ENCODE results near the gene SLC35B1. TPM values are rescaled to one million over a fixed set of nuclear protein-coding genes. Genes with fewer than 3 reads are reported as not detected.

SLC35B1 gene
- total RNA-seq: 44.8 and 90.1 TPM in 2 replicates

GRCh38 chr17:49707608-49708514 is at the start of gene SLC35B1:
TSS of gene SLC35B1 (minus strand) at chr17:49707964. CDS start at chr17:49707833, 131 bp downstream.

GRCh38 chr17:49677933-49678847 is 29.6 kb downstream of the SLC35B1 start, which contains the start of gene SPOP:
TSS of gene SPOP (minus strand) at chr17:49678097. CDS start at chr17:49622810, 55,287 bp downstream.

Other genes with a start within 250 kb of the SLC35B1 start
- not detected in 2 replicates for gene NGFR, start 212.7 kb downstream of the SLC35B1 start, total RNA-seq
- gene NXPH3, start 132.1 kb downstream of the SLC35B1 start, total RNA-seq: 2.0 and 2.1 TPM in 2 replicates
- gene SPOP, start 29.9 kb downstream of the SLC35B1 start, total RNA-seq: 61.1 and 69.5 TPM in 2 replicates
- 2.7 and 3.8 TPM in 2 replicates for gene FAM117A, start 56.2 kb upstream of the SLC35B1 start, total RNA-seq
- gene KAT7, start 80.7 kb upstream of the SLC35B1 start, total RNA-seq: 38.5 and 44.8 TPM in 2 replicates
- not detected in 2 replicates for gene TAC4, start 140.1 kb upstream of the SLC35B1 start, total RNA-seq